Lower leg skin (tissue), 3 donors: ENCODE measurements around the gene CMTM4.

Experiments
- CTCF ChIP-seq, 3 donors: fragments of 450-650 bp; IDR thresholded peaks; one replicate each; pipeline ENCODE4 v1.5.1; 2016; ENCODE audit warnings: antibody characterized with exemption in 3 of 3, mild to moderate bottlenecking in 3 of 3, moderate library complexity in 2 of 3
- POLR2A ChIP-seq, 2 donors: fragments of 450-650 bp; IDR thresholded peaks; one replicate each; pipeline ENCODE4 v1.6.1; 2016 to 2017; ENCODE audit warnings: antibody characterized with exemption in 2 of 2, mild to moderate bottlenecking in 1 of 2, moderate library complexity in 1 of 2

GRCh38 chr16:66635406-66635805, 61.1 kb downstream of the CMTM4 start:
- TF ChIP-seq CTCF (IDR thresholded peaks at IDR 0.05) (no peak), POLR2A (IDR thresholded peaks at IDR 0.05) (no peak)
